IPS-NIHi7 (cell line): ENCODE results near the gene NETO1.

ENCODE experiments used
- DNase-seq: peaks from one replicate; pipeline ENCODE4 v3.0.0; 2012; ENCODE audit warnings: mixed read lengths; ENCODE audit errors: extremely low spot score

Gene NETO1

DNA sequence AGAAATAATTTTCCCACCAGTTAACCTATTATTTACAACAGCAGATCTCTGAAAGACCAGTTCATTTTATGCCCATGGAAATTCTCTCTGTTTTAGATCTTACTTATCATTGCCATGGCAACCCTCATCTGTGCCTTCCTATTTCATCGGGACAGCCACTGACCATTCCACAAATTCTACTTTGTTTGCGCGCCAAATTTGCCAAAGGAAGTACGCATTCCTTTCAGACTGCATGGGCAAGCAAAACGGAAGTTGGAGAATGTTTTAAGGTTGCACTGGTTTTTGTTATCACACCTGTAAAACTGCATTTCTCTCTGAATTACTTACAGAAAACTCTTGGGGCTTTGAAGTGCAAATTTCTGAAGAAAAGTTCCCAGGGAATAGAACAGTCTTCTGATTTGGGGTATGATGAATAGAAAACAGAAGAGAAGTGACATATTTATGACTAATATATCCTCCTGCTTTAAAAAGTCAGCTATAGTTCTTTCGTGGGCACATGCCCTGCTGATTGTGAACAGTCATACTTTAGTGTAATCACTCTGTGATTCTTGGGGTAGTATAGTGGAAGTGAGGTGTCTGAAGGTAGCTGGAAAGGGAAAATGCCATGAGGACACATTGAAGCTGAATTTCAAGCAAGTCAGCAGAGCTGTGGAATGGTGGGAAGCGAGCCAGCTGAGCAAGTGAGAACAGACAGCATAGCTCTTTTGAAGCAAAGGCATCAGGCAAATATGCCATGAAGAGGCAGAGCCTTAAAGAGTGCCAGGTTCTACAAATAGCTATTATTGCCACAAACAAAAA, 20.9 kb downstream of the NETO1 start:
- no peak for DNase-seq

- DNase-seq = no peak
These were observed 24.0 kb downstream of the NETO1 start for GRCh38 chr18:72843743-72844142.

DNA sequence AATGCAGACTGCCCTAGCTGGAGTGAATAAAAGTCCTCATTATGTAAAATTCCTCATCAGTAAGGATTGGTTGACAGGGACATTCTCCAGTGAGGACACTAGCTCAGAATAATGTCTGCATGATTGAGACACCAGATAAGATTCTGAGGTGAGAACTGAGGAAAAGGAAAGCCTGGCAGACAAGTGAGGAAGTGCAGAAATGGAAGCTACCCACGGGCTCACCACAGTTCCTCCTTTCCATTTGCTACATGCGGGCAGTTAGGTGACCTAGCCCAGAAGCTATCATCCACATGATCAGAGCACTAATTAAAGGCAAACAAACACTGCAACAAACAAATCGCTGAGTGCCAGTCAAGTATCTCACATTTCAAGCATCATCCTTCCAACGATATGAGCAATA, 27.7 kb downstream of the NETO1 start:
- DNase-seq = no peak

DNA sequence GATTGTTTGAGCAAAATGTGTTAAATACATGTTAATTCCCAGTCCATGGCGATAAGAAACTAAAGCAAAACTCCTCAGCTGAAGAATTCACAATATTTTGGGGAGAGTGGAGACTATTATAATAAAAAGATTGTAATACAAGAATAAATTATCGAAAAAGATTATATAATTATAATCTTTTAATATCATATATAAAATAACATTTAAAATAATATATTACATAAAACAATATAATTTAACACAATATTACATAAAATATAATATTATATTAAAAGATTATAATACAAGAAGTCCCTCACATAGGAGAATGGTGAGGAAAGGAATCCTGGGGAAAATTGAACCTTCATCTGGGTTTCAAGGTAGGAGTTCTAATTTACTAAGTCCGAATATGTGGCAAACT, 33.1 kb downstream of the NETO1 start:
- DNase-seq = no peak

DNA sequence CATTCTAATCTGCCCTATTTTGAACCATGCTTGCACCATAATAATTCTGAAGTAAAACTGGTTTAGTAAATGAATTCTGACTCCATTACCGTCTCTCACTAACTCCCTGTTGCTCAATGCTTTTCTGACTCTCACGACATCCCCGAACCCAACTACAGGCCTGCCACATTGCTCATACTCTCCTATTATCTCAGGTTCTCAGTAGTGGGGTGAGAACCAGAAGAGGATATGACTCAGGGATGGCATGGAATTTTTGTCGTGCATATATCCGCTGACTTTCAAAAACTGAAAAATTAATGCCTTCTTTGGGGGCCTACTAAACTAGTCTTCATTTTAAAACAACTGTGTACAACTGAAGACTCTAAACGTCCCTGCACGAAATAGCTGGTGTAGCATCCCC, 34.3 kb downstream of the NETO1 start:
- DNase-seq = no peak

- peak; percentile 75 for DNase-seq
These were observed 37.7 kb downstream of the NETO1 start for GRCh38 chr18:72830109-72830508.

- no peak for DNase-seq
These were observed 39.2 kb downstream of the NETO1 start for GRCh38 chr18:72828601-72829000.

- DNase-seq = peak; percentile 27
These were observed 41.1 kb downstream of the NETO1 start for GRCh38 chr18:72826736-72827135.

- no peak for DNase-seq
These were observed 44.4 kb downstream of the NETO1 start for GRCh38 chr18:72823345-72823744.

DNA sequence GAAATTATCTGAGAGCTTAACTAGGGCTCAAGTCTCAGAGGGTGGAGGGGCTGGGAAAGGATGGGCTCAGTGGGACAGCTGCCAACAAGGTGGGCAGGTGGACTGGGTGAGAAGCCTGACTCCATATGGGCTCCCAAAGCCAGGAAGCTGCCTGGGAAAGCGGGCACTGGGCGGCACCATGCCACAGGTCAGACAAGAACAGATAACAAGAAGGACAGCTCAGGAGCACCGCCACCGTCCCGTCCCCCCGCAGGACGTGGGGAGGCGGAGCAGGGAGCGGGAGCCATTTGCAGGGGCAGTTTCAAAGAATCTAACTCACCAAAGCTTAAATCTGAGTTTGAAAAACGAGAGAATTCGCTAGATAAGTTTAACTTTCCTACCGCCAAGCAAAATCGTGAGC, 45.6 kb downstream of the NETO1 start:
- DNase-seq = no peak

DNA sequence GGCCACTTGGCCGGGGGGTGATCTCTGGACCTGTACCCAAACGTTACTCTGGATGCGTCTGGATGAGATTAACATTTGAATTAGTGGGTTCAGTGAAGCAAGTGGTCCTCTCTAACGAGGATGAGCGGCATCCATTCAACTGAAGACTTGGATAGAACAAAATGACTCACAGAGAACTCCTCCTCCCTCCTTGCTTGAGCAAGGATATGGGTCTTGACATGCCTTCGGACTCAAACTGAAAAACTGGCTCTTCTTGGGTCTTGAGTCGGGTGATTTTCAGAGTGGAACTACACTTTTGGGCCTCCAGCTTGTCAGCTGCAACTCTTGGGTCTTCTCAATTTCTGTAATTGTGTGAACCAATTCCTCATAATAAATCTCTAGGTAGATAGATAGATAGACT, 47.2 kb downstream of the NETO1 start:
- no peak for DNase-seq

- DNase-seq = no peak
These were observed 48.7 kb downstream of the NETO1 start for GRCh38 chr18:72819050-72819449.

- DNase-seq = no peak
These were observed 56.7 kb downstream of the NETO1 start for GRCh38 chr18:72811047-72811446.

GRCh38 chr18:72808680-72809079, 59.1 kb downstream of the NETO1 start:
- DNase-seq = no peak

DNA sequence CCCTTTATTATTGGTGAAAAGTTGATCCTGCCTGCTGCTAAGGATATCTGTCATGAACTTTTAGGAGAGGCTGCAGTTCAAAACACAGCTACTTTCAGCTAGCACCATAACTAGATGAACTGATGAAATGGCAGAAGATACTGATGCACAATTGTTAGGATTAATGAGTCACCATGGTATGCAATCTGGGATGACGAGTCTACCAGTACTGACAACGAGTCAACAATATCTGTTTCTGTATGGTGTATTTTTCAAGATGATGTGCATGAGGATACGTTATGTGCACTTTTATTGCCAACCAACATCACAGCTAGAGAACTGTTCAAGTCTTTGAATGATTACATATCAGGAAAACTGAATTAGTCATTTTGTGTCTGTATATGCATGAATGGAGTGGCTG, 68.7 kb downstream of the NETO1 start:
- no peak for DNase-seq

- DNase-seq = no peak
These were observed 84.3 kb downstream of the NETO1 start for GRCh38 chr18:72783530-72783929.

DNA sequence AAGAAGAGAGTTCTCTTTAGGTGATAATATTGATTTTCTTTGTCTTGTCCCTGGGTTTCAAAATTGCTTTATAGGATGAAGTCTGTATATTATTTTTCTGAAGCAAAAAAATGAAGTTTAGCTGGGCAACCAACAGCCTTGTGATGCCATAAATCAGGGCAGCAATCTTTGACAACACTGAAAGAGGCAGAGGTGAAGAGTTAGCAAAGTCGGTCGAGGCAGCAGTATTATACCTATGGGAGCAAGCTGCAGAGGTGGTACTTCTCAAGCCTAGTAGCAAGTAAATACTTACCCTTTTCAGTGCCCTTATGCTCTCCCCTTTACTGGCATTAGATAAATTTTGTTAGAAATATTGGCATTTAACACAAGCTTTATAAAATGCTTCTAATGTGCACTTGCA, 92.9 kb downstream of the NETO1 start:
- DNase-seq = no peak

DNA sequence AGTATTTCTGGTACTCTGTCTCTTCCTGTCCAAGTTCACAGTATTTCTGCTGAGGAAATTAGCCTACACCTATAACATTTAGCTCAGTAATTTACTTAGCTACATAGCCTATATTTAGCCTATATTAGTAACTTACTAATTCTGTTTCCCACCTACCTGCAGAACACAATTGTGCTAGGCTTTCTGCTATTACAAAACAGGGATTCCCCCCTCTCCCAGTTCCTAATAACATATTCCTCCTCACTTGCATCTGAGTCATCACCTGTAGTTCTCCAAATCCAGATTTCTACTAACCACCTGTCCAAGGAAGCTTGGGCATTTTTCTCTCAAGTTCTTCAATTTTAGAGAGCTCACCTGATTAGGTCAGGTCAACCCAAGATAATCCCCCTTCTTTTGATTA, 94.9 kb downstream of the NETO1 start:
- no peak for DNase-seq

GRCh38 chr18:72768681-72769229, 99.0 kb downstream of the NETO1 start:
- no peak for DNase-seq

DNA sequence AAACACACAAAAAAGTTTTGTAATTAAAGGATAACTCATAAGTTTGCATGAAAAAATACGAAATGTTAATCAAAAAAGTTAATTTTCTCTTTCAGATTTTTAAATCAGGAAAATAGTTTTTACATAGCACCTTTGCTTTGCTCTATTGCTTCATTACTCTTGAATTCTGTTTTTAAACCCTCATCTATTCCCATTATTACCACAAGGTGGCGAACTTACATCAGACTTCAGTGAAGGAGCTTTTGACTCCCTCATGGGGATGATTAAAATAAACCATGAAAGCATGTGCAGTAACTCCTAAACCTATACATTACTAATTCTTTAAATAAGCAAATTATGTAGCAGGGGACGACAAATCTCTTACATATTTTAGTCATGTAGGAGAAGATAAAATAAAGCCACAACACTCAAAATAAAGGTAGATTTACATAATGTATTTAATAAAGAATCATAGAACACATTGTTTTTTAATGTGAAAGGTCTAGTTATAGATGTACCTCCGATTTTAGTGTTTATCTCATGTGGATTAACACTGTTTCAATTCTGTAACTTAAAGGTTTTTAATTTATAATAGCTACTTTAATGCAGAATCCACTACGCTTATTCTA, 105.2 kb downstream of the NETO1 start:
- peak; percentile 35 for DNase-seq

GRCh38 chr18:72752220-72752619, 115.6 kb downstream of the NETO1 start:
- no peak for DNase-seq

GRCh38 chr18:72742002-72742401, 125.8 kb downstream of the NETO1 start:
- DNase-seq = no peak

- no peak for DNase-seq
These were observed 129.7 kb downstream of the NETO1 start for GRCh38 chr18:72738136-72738535.
